WTC11 (cell line): Measurements from ENCODE around the gene CLEC20A. TPM values are rescaled to one million over a fixed set of nuclear protein-coding genes. Genes with fewer than 3 reads are reported as not detected.

Experiments used
- ATAC-seq: fragments of 200-7000 bp; cut with Tn5 transposase; 2 replicates; pipeline ENCODE4 v1.10.0; 2021; ENCODE audit warnings: mild to moderate bottlenecking, moderate library complexity
- CTCF ChIA-PET: fragments of 300-600 bp; sonication (Branson Sonifier 250); formaldehyde crosslinking; loops from one replicate; lab custom pipeline; 2021; ENCODE audit warnings: antibody characterized with exemption; lab: Charles Lee
- POLR2A ChIA-PET: fragments of 350-600 bp; sonication (Branson Sonifier 250); formaldehyde crosslinking; loops from one replicate; lab custom pipeline; 2021; ENCODE audit warnings: antibody characterized with exemption; lab: Charles Lee
- DNase-seq: peaks from one replicate; pipeline ENCODE4 v3.0.0; 2021; ENCODE audit warnings: low spot score
- H3K27ac Mint-ChIP-seq: 2 replicates; pipeline ENCODE4 v1.8.0; 2021; ENCODE audit warnings: mixed read lengths
- H3K27me3 Mint-ChIP-seq: 2 replicates; pipeline ENCODE4 v1.8.0; 2021; ENCODE audit warnings: low read depth, mild to moderate bottlenecking, moderate library complexity, mixed read lengths
- H3K36me3 Mint-ChIP-seq: 2 replicates; pipeline ENCODE4 v1.8.0; 2021; ENCODE audit warnings: mixed read lengths
- H3K4me1 Mint-ChIP-seq: 2 replicates; pipeline ENCODE4 v1.8.0; 2022; ENCODE audit warnings: mixed read lengths
- H3K4me3 Mint-ChIP-seq: 2 replicates; pipeline ENCODE4 v1.8.0; 2021; ENCODE audit warnings: mild to moderate bottlenecking, moderate library complexity, mixed read lengths
- H3K9me3 Mint-ChIP-seq: 2 replicates; pipeline ENCODE4 v1.8.0; 2021; ENCODE audit warnings: mixed read lengths
- ARID4B ChIP-seq: sonication (generic); formaldehyde crosslinking; IDR thresholded peaks from 2 replicates; pipeline ENCODE4 v1.8.0; 2023; ENCODE audit warnings: missing genetic modification reagents, mild to moderate bottlenecking, borderline replicate concordance
- CREB1 ChIP-seq: sonication (generic); formaldehyde crosslinking; IDR thresholded peaks from 2 replicates; pipeline ENCODE4 v1.8.0; 2023; ENCODE audit warnings: mild to moderate bottlenecking, missing genetic modification reagents
- EMX1 ChIP-seq: fragments of 250-450 bp; sonication (Bioruptor Pico); IDR thresholded peaks from 2 replicates; pipeline ENCODE4 v1.8.0; 2021; ENCODE audit warnings: mild to moderate bottlenecking
- FOXJ3 ChIP-seq: sonication (generic); formaldehyde crosslinking; IDR thresholded peaks from 2 replicates; pipeline ENCODE4 v1.9.0; 2021; ENCODE audit warnings: missing genetic modification reagents, mild to moderate bottlenecking, borderline replicate concordance
- GRHL2 ChIP-seq: fragments of 250-450 bp; sonication (Bioruptor Pico); IDR thresholded peaks from 2 replicates; pipeline ENCODE4 v1.8.0; 2022; ENCODE audit warnings: mild to moderate bottlenecking, moderate library complexity; ENCODE audit not compliant: insufficient replicate concordance, severe bottlenecking
- HMGXB4 ChIP-seq: sonication (generic); formaldehyde crosslinking; IDR thresholded peaks from 2 replicates; pipeline ENCODE4 v1.8.1; 2023; ENCODE audit warnings: mild to moderate bottlenecking, moderate library complexity, missing genetic modification reagents
- IRF2 ChIP-seq: sonication (generic); formaldehyde crosslinking; IDR thresholded peaks from 2 replicates; pipeline ENCODE4 v1.8.0; 2022; ENCODE audit warnings: low read depth, missing genetic modification reagents, borderline replicate concordance
- MXD4 ChIP-seq: fragments of 250-450 bp; sonication (Bioruptor Pico); IDR thresholded peaks from 2 replicates; pipeline ENCODE4 v1.8.0; 2021; ENCODE audit warnings: mild to moderate bottlenecking, moderate library complexity, borderline replicate concordance
- MYBL2 ChIP-seq: sonication (generic); formaldehyde crosslinking; IDR thresholded peaks from 2 replicates; pipeline ENCODE4 v1.8.1; 2023; ENCODE audit warnings: mild to moderate bottlenecking, moderate library complexity, missing genetic modification reagents
- OVOL2 ChIP-seq: fragments of 250-450 bp; sonication (Bioruptor Pico); IDR thresholded peaks from 2 replicates; pipeline ENCODE4 v1.9.0; 2021; ENCODE audit warnings: mild to moderate bottlenecking, borderline replicate concordance
- PRDM15 ChIP-seq: sonication (generic); formaldehyde crosslinking; IDR thresholded peaks from 2 replicates; pipeline ENCODE4 v1.8.0; 2022; ENCODE audit warnings: missing genetic modification reagents
- SMAD3 ChIP-seq: sonication (generic); formaldehyde crosslinking; IDR thresholded peaks from 2 replicates; pipeline ENCODE4 v1.8.0; 2022; ENCODE audit warnings: missing genetic modification reagents, mild to moderate bottlenecking, borderline replicate concordance
- SMAD4 ChIP-seq: sonication (generic); formaldehyde crosslinking; IDR thresholded peaks from 2 replicates; pipeline ENCODE4 v1.8.0; 2022; ENCODE audit warnings: mild to moderate bottlenecking, missing genetic modification reagents
- ZNF232 ChIP-seq: sonication (generic); formaldehyde crosslinking; IDR thresholded peaks from 2 replicates; pipeline ENCODE4 v1.8.0; 2022; ENCODE audit warnings: mild to moderate bottlenecking, missing genetic modification reagents
- ZNF416 ChIP-seq: fragments of 250-450 bp; sonication (Bioruptor Pico); IDR thresholded peaks from 2 replicates; pipeline ENCODE4 v1.9.0; 2021; ENCODE audit warnings: mild to moderate bottlenecking, inconsistent platforms
- total RNA-seq: library from RNA; stranded (reverse); gene quantifications from 3 replicates; pipeline ENCODE4 v1.2.3, GENCODE V29; 2021
- TF ChIP-seq, protein P1 (sequence below): sonication (generic); formaldehyde crosslinking; IDR thresholded peaks from 2 replicates; pipeline ENCODE4 v1.8.0; 2022; ENCODE audit warnings: mild to moderate bottlenecking, missing genetic modification reagents
- TF ChIP-seq, protein P2 (sequence below): sonication (generic); formaldehyde crosslinking; IDR thresholded peaks from 2 replicates; pipeline ENCODE4 v1.8.1; 2023; ENCODE audit warnings: mild to moderate bottlenecking, missing genetic modification reagents
- TF ChIP-seq, protein P3 (sequence below): fragments of 250-450 bp; sonication (Bioruptor Pico); IDR thresholded peaks from 2 replicates; pipeline ENCODE4 v1.9.0; 2021; ENCODE audit warnings: moderate library complexity, mild to moderate bottlenecking, inconsistent platforms, borderline replicate concordance
- TF ChIP-seq, protein P4 (sequence below): sonication (generic); formaldehyde crosslinking; IDR thresholded peaks from 2 replicates; pipeline ENCODE4 v1.8.1; 2022; ENCODE audit warnings: mild to moderate bottlenecking, moderate library complexity, missing genetic modification reagents

Gene CLEC20A
- total RNA-seq, 1 experiment from 2014 or later = not detected

DNA sequence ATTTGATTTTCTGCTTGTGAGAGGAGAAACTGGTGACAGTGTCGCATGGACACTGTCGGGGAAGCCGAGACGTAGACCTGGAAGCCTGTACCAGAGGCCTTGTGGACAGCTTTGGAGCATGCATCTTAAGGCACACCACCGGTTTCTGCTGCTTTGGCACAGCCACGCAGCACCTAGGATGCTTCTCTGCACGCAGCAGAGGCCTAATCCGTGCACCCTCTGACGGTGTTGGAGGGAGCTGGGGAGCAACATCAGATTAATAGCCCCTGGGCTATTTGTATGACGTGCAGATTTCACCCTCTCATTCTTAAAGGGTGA, 46.5 kb upstream of the CLEC20A start (continued):
- TF ChIP-seq, protein P1, sequence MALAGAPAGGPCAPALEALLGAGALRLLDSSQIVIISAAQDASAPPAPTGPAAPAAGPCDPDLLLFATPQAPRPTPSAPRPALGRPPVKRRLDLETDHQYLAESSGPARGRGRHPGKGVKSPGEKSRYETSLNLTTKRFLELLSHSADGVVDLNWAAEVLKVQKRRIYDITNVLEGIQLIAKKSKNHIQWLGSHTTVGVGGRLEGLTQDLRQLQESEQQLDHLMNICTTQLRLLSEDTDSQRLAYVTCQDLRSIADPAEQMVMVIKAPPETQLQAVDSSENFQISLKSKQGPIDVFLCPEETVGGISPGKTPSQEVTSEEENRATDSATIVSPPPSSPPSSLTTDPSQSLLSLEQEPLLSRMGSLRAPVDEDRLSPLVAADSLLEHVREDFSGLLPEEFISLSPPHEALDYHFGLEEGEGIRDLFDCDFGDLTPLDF (CRISPR knock-in tag) = no peak
- TF ChIP-seq IRF2 (CRISPR knock-in tag) (no peak), SMAD3 (CRISPR knock-in tag) (no peak), ZNF232 (no peak)

GRCh38 chr1:178542554-178543289, 46.0 kb upstream of the CLEC20A start:
- DNase-seq (peak; percentile 97), ATAC-seq (peak; percentile 76)
- H3K9me3 Mint-ChIP-seq = no peaks in the 10 kb centered on the region
- peaks cover 18% of the 10 kb centered on the region for H3K36me3 Mint-ChIP-seq
- ChIA-PET POLR2A (interaction anchor here (0.6 to 1.8 kb wide), 3 partner anchors 184 to 386 kb away, joined by 3 to 10 read pairs (median 4); no protein-coding TSS in a partner anchor), CTCF (interaction anchor here (0.6 to 8.8 kb wide), 28 partner anchors 10 to 733 kb away, joined by 3 to 86 read pairs (median 4); partner anchors contain the start of gene RALGPS2)
- peaks cover 23% of the 10 kb centered on the region for H3K4me1 Mint-ChIP-seq
- H3K27me3 Mint-ChIP-seq = no peaks in the 10 kb centered on the region; the same call in 1 of the 2 replicates
- H3K27ac Mint-ChIP-seq = peak overlapping the region; percentile 91
- H3K4me3 Mint-ChIP-seq = peak overlapping the region; percentile 87
- no peak for TF ChIP-seq GRHL2 (CRISPR knock-in tag)
- no peak for TF ChIP-seq ZNF416 (CRISPR knock-in tag)
- TF ChIP-seq, protein P2, sequence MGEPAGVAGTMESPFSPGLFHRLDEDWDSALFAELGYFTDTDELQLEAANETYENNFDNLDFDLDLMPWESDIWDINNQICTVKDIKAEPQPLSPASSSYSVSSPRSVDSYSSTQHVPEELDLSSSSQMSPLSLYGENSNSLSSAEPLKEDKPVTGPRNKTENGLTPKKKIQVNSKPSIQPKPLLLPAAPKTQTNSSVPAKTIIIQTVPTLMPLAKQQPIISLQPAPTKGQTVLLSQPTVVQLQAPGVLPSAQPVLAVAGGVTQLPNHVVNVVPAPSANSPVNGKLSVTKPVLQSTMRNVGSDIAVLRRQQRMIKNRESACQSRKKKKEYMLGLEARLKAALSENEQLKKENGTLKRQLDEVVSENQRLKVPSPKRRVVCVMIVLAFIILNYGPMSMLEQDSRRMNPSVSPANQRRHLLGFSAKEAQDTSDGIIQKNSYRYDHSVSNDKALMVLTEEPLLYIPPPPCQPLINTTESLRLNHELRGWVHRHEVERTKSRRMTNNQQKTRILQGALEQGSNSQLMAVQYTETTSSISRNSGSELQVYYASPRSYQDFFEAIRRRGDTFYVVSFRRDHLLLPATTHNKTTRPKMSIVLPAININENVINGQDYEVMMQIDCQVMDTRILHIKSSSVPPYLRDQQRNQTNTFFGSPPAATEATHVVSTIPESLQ (CRISPR knock-in tag) = no peak
- TF ChIP-seq FOXJ3 (CRISPR knock-in tag) = no peak
- TF ChIP-seq PRDM15 (CRISPR knock-in tag) = no peak
- TF ChIP-seq EMX1 (CRISPR knock-in tag) = no peak
- no peak for TF ChIP-seq OVOL2
- TF ChIP-seq, protein P3, sequence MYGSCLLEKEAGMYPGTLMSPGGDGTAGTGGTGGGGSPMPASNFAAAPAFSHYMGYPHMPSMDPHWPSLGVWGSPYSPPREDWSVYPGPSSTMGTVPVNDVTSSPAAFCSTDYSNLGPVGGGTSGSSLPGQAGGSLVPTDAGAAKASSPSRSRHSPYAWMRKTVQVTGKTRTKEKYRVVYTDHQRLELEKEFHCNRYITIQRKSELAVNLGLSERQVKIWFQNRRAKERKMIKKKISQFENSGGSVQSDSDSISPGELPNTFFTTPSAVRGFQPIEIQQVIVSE (CRISPR knock-in tag) = no peak
- no peak for TF ChIP-seq MXD4 (CRISPR knock-in tag)
- TF ChIP-seq, protein P4, sequence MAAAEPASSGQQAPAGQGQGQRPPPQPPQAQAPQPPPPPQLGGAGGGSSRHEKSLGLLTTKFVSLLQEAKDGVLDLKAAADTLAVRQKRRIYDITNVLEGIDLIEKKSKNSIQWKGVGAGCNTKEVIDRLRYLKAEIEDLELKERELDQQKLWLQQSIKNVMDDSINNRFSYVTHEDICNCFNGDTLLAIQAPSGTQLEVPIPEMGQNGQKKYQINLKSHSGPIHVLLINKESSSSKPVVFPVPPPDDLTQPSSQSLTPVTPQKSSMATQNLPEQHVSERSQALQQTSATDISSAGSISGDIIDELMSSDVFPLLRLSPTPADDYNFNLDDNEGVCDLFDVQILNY (CRISPR knock-in tag) = 0 out of 2 replicates have a peak, but pooled peaks have one; percentile 37
- TF ChIP-seq MYBL2 (CRISPR knock-in tag) = peak; percentile 61; the same call in 1 of the 2 replicates
- TF ChIP-seq CREB1 (CRISPR knock-in tag) = no peak
- TF ChIP-seq HMGXB4 (CRISPR knock-in tag) = peak; percentile 99
- TF ChIP-seq SMAD4 (CRISPR knock-in tag) = no peak
- 0 out of 2 replicates have a peak, but pooled peaks have one; percentile 14 for TF ChIP-seq ARID4B (CRISPR knock-in tag)
